ENCODE data around the gene WASHC4.
"Not testable (repeated sequence)": the region's sequence is repeated elsewhere in the genome, so short reads cannot be mapped to it uniquely, and the experiment has no call there.

The WASHC4 gene

GRCh38 chr12:105091476-105092206, 15.9 kb upstream of the WASHC4 start:
- DNase-seq, result no peak

- DNase-seq, result no peak
These were observed 15.2 kb upstream of the WASHC4 start for GRCh38 chr12:105092336-105092735.

GRCh38 chr12:105095338-105095737, 12.2 kb upstream of the WASHC4 start:
- DNase-seq, result not testable (repeated sequence)

- DNase-seq, result no peak
These were observed 8.2 kb upstream of the WASHC4 start for GRCh38 chr12:105099356-105099755.

GRCh38 chr12:105100207-105100985, 7.1 kb upstream of the WASHC4 start:
- DNase-seq, result no peak

- DNase-seq, result no peak
These were observed 6.5 kb upstream of the WASHC4 start for GRCh38 chr12:105100998-105101397.

GRCh38 chr12:105102673-105103072, 4.9 kb upstream of the WASHC4 start:
- no peak for DNase-seq

- no peak for DNase-seq
These were observed 2.8 kb upstream of the WASHC4 start for GRCh38 chr12:105104762-105105161.

GRCh38 chr12:105106621-105107020, 910 bp upstream of the WASHC4 start:
- DNase-seq, result no peak

GRCh38 chr12:105107171-105107493, 399 bp upstream of the WASHC4 start:
- no peak for DNase-seq

- DNase-seq, result no peak
These were observed 2.1 kb downstream of the WASHC4 start for GRCh38 chr12:105109465-105110212.

- DNase-seq, result no peak
These were observed 3.3 kb downstream of the WASHC4 start for GRCh38 chr12:105110851-105111250.

- DNase-seq, result no peak
These were observed 5.6 kb downstream of the WASHC4 start for GRCh38 chr12:105113094-105113493.

- no peak for DNase-seq
These were observed 9.4 kb downstream of the WASHC4 start for GRCh38 chr12:105116969-105117368.

- DNase-seq, result no peak
These were observed 13.0 kb downstream of the WASHC4 start for GRCh38 chr12:105120551-105120950.

- DNase-seq, result no peak
These were observed 30.7 kb downstream of the WASHC4 start for GRCh38 chr12:105138248-105138647.

GRCh38 chr12:105141320-105141922, 33.9 kb downstream of the WASHC4 start:
- no peak for DNase-seq

- DNase-seq, result no peak
These were observed 34.7 kb downstream of the WASHC4 start for GRCh38 chr12:105142259-105142658.

- no peak for DNase-seq
These were observed 48.7 kb downstream of the WASHC4 start for GRCh38 chr12:105156260-105156659.

GRCh38 chr12:105157606-105158005, 50.1 kb downstream of the WASHC4 start:
- no peak for DNase-seq

GRCh38 chr12:105158876-105159275, 51.3 kb downstream of the WASHC4 start:
- no peak for DNase-seq

GRCh38 chr12:105162174-105162573, 54.6 kb downstream of the WASHC4 start:
- no peak for DNase-seq

- DNase-seq, result no peak
These were observed 56.5 kb downstream of the WASHC4 start for GRCh38 chr12:105164068-105164467.
